ENCODE measurements around the gene TM4SF1. TPM values are rescaled to one million over a fixed set of nuclear protein-coding genes. Genes with fewer than 3 reads are reported as not detected.

TM4SF1 gene
- total RNA-seq, 1 experiment from 2014 or later, result 1,063 TPM

- ATAC-seq, result peak; percentile 10; the same call in 1 of the 2 replicates
- intact Hi-C loops (cut with micrococcal nuclease; ENCODE audit: unreplicated experiment), result no loop called here
- peak overlapping the region; percentile 100 for H3K27ac ChIP-seq (ENCODE audit: low read length)
- ChIA-PET POLR2A (interaction anchor here (1.0 to 1.7 kb wide), 9 partner anchors 8 to 249 kb away, joined by 3 to 11 read pairs (median 4); partner anchors contain the start of gene HPS3), CTCF (no interaction called here)
- TF ChIP-seq TCF7L2 (IDR thresholded peaks at IDR 0.05; ENCODE audit: low read depth, low read length), result no peak
- TF ChIP-seq CTCF (IDR thresholded peaks at IDR 0.05), result no peak
- TF ChIP-seq SIN3A (IDR thresholded peaks at IDR 0.05; ENCODE audit: borderline replicate concordance, insufficient read depth, low read depth, low read length), result no peak
- TF ChIP-seq REST (IDR thresholded peaks at IDR 0.05; ENCODE audit: insufficient read depth in 1 of 2, low read depth in 2 of 2, low read length in 1 of 2), result no peak
- no peak for TF ChIP-seq POLR2AphosphoS5 (IDR thresholded peaks at IDR 0.05; ENCODE audit: low read depth, low read length)
- DNase-seq (ENCODE audit: low read depth, low spot score), result no peak
- H3K4me1 ChIP-seq (ENCODE audit: control insufficient read depth, insufficient read depth, low read length), result peaks cover 53% of the 10 kb centered on the region
- H3K9me3 ChIP-seq (ENCODE audit: control insufficient read depth, insufficient read depth, low read depth, low read length), result no peaks in the 10 kb centered on the region
- in situ Hi-C loops (cut with HindIII; ENCODE audit: low pct_unique_long_range_greater_than_20kb, low sequenced_read_pairs), result no loop called here
- no TSS peak for BruUV-seq (replicated peaks)
- no peaks in the 10 kb centered on the region for H3K27me3 ChIP-seq (ENCODE audit: control insufficient read depth, insufficient read depth, low read length)
- peaks cover 19% of the 10 kb centered on the region for H3K36me3 ChIP-seq (ENCODE audit: control insufficient read depth, insufficient read depth, low read length)
- H3K4me3 ChIP-seq (ENCODE audit: low read depth in 2 of 2, low read length in 2 of 2), result peak overlapping the region; percentile 88 to 97
Measured at GRCh38 chr3:149378478-149379309, 1.2 kb upstream of the TM4SF1 start.

GRCh38 chr3:149376718-149377407, 586 bp downstream of the TM4SF1 start:
- intact Hi-C loops (cut with micrococcal nuclease; ENCODE audit: unreplicated experiment), result no loop called here
- TSS peak; percentile 64 for BruUV-seq (replicated peaks)

More at GRCh38 chr3:149376718-149377407, 586 bp downstream of the TM4SF1 start:
- DNase-seq (ENCODE audit: low read depth, low spot score), result no peak
- TF ChIP-seq REST (IDR thresholded peaks at IDR 0.05; ENCODE audit: insufficient read depth in 1 of 2, low read depth in 2 of 2, low read length in 1 of 2), result 0 out of 4 replicates have a peak, but pooled peaks of 1 of the 2 experiments have one; percentile 1
- no peak for TF ChIP-seq TCF7L2 (IDR thresholded peaks at IDR 0.05; ENCODE audit: low read depth, low read length)
- peak; percentile 34; the same call in 1 of the 2 replicates for TF ChIP-seq POLR2AphosphoS5 (IDR thresholded peaks at IDR 0.05; ENCODE audit: low read depth, low read length)
- TF ChIP-seq CTCF (IDR thresholded peaks at IDR 0.05), result no peak
- TF ChIP-seq SIN3A (IDR thresholded peaks at IDR 0.05; ENCODE audit: borderline replicate concordance, insufficient read depth, low read depth, low read length), result 0 out of 2 replicates have a peak, but pooled peaks have one; percentile 43
- Histone ChIP-seq H3K27me3 (ENCODE audit: control insufficient read depth, insufficient read depth, low read length) (no peaks in the 10 kb centered on the region), H3K9me3 (ENCODE audit: control insufficient read depth, insufficient read depth, low read depth, low read length) (no peaks in the 10 kb centered on the region), H3K4me1 (ENCODE audit: control insufficient read depth, insufficient read depth, low read length) (peaks cover 53% of the 10 kb centered on the region), H3K27ac (ENCODE audit: low read length) (peak overlapping the region; percentile 100), H3K4me3 (ENCODE audit: low read depth in 2 of 2, low read length in 2 of 2) (peak overlapping the region; percentile 88 to 97), H3K36me3 (ENCODE audit: control insufficient read depth, insufficient read depth, low read length) (peaks cover 36% of the 10 kb centered on the region)
- in situ Hi-C loops (cut with HindIII; ENCODE audit: low pct_unique_long_range_greater_than_20kb, low sequenced_read_pairs), result no loop called here
- no peak for ATAC-seq
- POLR2A ChIA-PET, result interaction anchor here (0.5 to 1.7 kb wide), 8 partner anchors 9 to 179 kb away, joined by 3 to 11 read pairs (median 6); no protein-coding TSS in a partner anchor
- CTCF ChIA-PET, result no interaction called here

Measured in Panc1 (cell line).